Lung (tissue), 12 donors: Measurements from ENCODE around the gene MBL2. TPM values are rescaled to one million over a fixed set of nuclear protein-coding genes. Genes with fewer than 3 reads are reported as not detected.
A peak's percentile ranks its signal among the peaks of the same experiment; 100 is the strongest.

Source experiments
- ATAC-seq: fragments of 200-7000 bp; cut with Tn5 transposase; one replicate; pipeline ENCODE4 v1.9.1; 2020; ENCODE audit warnings: moderate number of reproducible peaks; ENCODE audit not compliant: insufficient read depth, low FRiP score
- DNase-seq, 3 donors: peaks; one replicate each; pipeline ENCODE4 v3.0.0-alpha.2; 2013 to 2017
- H3K27ac ChIP-seq, 2 donors: one replicate each; pipeline ENCODE4 v1.5.1; 2013; ENCODE audit warnings: mild to moderate bottlenecking in 2 of 2, moderate library complexity in 2 of 2, control low read depth in 1 of 2, inconsistent platforms in 1 of 2, low read depth in 1 of 2, low read length in 1 of 2
- H3K27me3 ChIP-seq, 3 donors: one replicate each; pipeline ENCODE4 v1.5.1; 2013; ENCODE audit warnings: low read length in 2 of 3; ENCODE audit not compliant: control insufficient read depth in 3 of 3, insufficient read depth in 3 of 3
- H3K36me3 ChIP-seq, 4 donors: one replicate each; pipeline ENCODE4 v1.5.1; 2013; ENCODE audit warnings: low read length in 4 of 4, mild to moderate bottlenecking in 1 of 4, moderate library complexity in 1 of 4; ENCODE audit not compliant: control insufficient read depth in 4 of 4, insufficient read depth in 4 of 4
- H3K4me1 ChIP-seq, 5 donors: one replicate each; pipeline ENCODE4 v1.5.1; 2013; ENCODE audit warnings: low read length in 5 of 5, mild to moderate bottlenecking in 2 of 5, moderate library complexity in 1 of 5; ENCODE audit not compliant: control insufficient read depth in 5 of 5, insufficient read depth in 5 of 5
- H3K4me3 ChIP-seq: one replicate; pipeline ENCODE4 v1.5.1; 2013; ENCODE audit warnings: mild to moderate bottlenecking, control low read depth, moderate library complexity
- H3K9ac ChIP-seq, 2 donors: one replicate each; pipeline ENCODE4 v1.5.1; 2013; ENCODE audit warnings: low read length in 2 of 2, control low read depth in 1 of 2; ENCODE audit not compliant: insufficient read depth in 1 of 2
- H3K9me3 ChIP-seq, 4 donors: one replicate each; pipeline ENCODE4 v1.5.1; 2013; ENCODE audit warnings: low read length in 3 of 4, mild to moderate bottlenecking in 1 of 4, moderate library complexity in 1 of 4; ENCODE audit not compliant: control insufficient read depth in 4 of 4, insufficient read depth in 3 of 4
- CTCF ChIP-seq: IDR thresholded peaks from 2 replicates; pipeline ENCODE4 v1.5.1; 2012; ENCODE audit warnings: mild to moderate bottlenecking; ENCODE audit errors: control extremely low read depth, extremely low read depth
- WGBS, 2 donors: extraction: QIAGEN DNeasy Blood & Tissue Kit; methylation state at CpG; one replicate each; pipeline ENCODE4 v1.1.7; 2013; 5-methylcytosine and 5-hydroxymethylcytosine counted together
- polyA plus RNA-seq, 2 donors: library from polyadenylated mRNA; stranded (reverse); fragments of 200-250 nt; gene quantifications; one replicate each; pipeline ENCODE4 v1.2.1, GENCODE V29; 2013
- total RNA-seq, 2 donors: library from RNA; depleted of rRNA in 1 of 2; stranded (reverse); fragments of >200 nt in 1 of 2; gene quantifications; one replicate each; pipeline ENCODE4 v1.2.1, GENCODE V29; 2014 to 2021
- donor health status: control.
- donor health status: control.
- donor health status: Bipolar disorder and iron deficiency.
- donor health status: healthy.
- donor health status: DM: yes; HTN: yes; CAD: no.

The MBL2 gene
- total and polyA plus RNA-seq, 4 donors, result 0.06 TPM; not detected in 3

- H3K27ac ChIP-seq, result no peak overlapping the region
- no peak overlapping the region for H3K9ac ChIP-seq
- H3K36me3 ChIP-seq, result no peaks in the 10 kb centered on the region
- TF ChIP-seq CTCF, result no peak
- peak; percentile 70 for ATAC-seq
- DNase-seq, result peak in 2 of 3 donors; percentile 55 to 71
- WGBS, 2 donors, result 39 to 66% methylated on average over 5 of the region's 5 CpGs
- H3K4me1 ChIP-seq, result peaks cover 0 to 21% (median 2%) of the 10 kb centered on the region in 5 donors
- H3K4me3 ChIP-seq, result no peak overlapping the region
- H3K9me3 ChIP-seq, result peaks cover 0 to 2% (median 0%) of the 10 kb centered on the region in 4 donors
- H3K27me3 ChIP-seq, result no peaks in the 10 kb centered on the region
These were observed 17.1 kb downstream of the MBL2 start for GRCh38 chr10:52755297-52756062.

GRCh38 chr10:52752801-52753445 lies 19.7 kb downstream of the MBL2 start:
- Histone ChIP-seq H3K27me3 (no peaks in the 10 kb centered on the region), H3K27ac (no peak overlapping the region), H3K36me3 (no peaks in the 10 kb centered on the region), H3K4me3 (no peak overlapping the region), H3K9ac (no peak overlapping the region), H3K9me3 (peaks cover 0 to 4% (median 0%) of the 10 kb centered on the region in 4 donors), H3K4me1 (peaks cover 0 to 5% (median 0%) of the 10 kb centered on the region in 5 donors)
- 66 to 76% methylated on average over 3 of the region's 3 CpGs for WGBS, 2 donors
- ATAC-seq (no peak), DNase-seq (no peak)
- no peak for TF ChIP-seq CTCF

GRCh38 chr10:52752261-52752660 lies 20.3 kb downstream of the MBL2 start:
- Histone ChIP-seq H3K9me3 (peaks cover 0 to 5% (median 0%) of the 10 kb centered on the region in 4 donors), H3K4me1 (peaks cover 0 to 2% (median 0%) of the 10 kb centered on the region in 5 donors), H3K4me3 (no peak overlapping the region), H3K27ac (no peak overlapping the region), H3K36me3 (no peaks in the 10 kb centered on the region), H3K27me3 (no peaks in the 10 kb centered on the region), H3K9ac (no peak overlapping the region)
- 83 to 88% methylated on average over 1 of the region's 1 CpG for WGBS, 2 donors
- ATAC-seq (no peak), DNase-seq (no peak)
- TF ChIP-seq CTCF, result no peak
